D721Med (cell line): ENCODE results near the gene ZNF132.
"Not testable (repeated sequence)": the region's sequence is repeated elsewhere in the genome, so short reads cannot be mapped to it uniquely, and the experiment has no call there.

Experiments
- DNase-seq: peaks from one replicate; pipeline ENCODE4 v3.0.0; 2011; ENCODE audit warnings: low spot score; ENCODE audit not compliant: insufficient read length
- FAIRE-seq: peaks from 2 replicates; lab custom pipeline; 2011; peaks lifted over from hg19 to GRCh38; lab: Jason Lieb, UNC
- CTCF ChIP-seq: IDR thresholded peaks from 2 replicates; pipeline ENCODE4 v1.5.1; 2012; ENCODE audit warnings: mild to moderate bottlenecking, control low read depth; ENCODE audit not compliant: insufficient read depth; ENCODE audit errors: missing control alignments

Gene ZNF132

DNA sequence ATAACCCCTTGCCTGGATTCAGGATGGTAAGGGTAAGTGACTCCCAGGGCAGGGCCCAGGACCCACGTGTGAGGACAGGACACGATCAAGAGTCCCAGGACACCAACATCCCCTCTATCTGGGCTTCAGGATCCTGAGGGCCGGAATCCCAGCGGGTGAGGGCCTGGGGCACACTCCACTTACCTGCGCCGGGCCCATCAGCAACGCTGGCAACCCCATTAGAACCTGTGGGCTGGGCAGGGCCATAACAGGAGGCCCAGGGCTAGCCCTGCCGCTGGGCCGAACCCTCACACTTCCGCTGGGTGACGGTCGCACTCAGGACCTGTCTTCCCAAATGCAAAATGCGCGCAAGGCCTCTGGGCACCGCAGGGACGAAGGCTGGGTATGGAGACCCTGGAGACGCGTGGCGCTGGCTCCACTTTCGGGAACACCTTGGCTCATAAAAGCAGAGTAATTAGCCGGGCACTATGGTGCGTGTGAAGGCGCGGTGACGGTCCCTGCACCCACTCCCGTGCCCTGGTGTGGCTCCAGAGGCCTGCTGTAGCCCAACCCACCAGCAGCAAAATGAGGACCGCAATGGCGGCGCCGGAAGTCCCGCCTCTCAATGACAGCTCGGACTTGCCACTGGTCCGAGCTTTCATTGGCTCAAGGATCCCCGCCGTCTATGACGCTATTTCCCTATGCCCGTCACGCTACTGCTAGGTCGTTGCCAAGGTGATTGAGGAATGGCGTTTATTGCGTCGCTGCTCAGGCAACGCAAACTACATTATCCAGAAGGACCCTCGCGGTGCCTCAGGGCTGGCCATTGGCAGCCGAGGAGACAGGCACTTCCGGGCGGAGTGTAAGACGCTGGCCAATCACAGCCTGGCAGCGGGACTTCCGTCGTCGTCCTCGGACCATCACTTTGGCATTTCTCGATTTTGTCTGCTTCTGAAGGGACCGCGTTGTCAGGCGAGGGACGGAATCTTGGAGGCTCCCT is at the start of gene ZNF132:
ZNF132 (minus strand) TSS at position 578 of the 979 bp plus-strand sequence; CDS start at position 246, 332 bp downstream.
- TF ChIP-seq CTCF, result no peak
- FAIRE-seq, result no peak
- peak; percentile 79 for DNase-seq

GRCh38 chr19:58484349-58484748 is 44.4 kb upstream of the ZNF132 start:
- not testable (repeated sequence) for DNase-seq, FAIRE-seq

DNA sequence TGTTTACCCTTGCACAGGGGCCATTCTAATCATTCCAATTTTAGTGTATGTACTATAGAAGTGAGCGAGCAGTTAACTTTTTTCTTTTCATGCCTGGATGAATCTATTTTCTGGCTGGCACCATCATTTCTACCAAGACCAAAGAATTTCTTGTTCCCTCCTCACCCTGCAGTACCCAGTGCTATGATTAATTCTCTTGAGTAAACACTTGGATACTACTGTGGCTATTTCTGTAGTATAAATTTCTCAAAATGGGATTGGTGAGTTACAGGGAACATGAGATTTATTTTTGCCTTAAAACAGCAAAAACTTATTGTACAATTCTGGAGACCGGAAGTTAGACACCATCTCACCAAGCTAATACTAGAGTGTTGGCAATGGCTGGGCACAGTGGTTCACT is 43.8 kb upstream of the ZNF132 start:
- DNase-seq (no peak), FAIRE-seq (no peak)
- TF ChIP-seq CTCF, result no peak

- DNase-seq, result no peak
- no peak for TF ChIP-seq CTCF
- FAIRE-seq, result no peak
Measured at GRCh38 chr19:58482372-58482771, 42.4 kb upstream of the ZNF132 start.

DNA sequence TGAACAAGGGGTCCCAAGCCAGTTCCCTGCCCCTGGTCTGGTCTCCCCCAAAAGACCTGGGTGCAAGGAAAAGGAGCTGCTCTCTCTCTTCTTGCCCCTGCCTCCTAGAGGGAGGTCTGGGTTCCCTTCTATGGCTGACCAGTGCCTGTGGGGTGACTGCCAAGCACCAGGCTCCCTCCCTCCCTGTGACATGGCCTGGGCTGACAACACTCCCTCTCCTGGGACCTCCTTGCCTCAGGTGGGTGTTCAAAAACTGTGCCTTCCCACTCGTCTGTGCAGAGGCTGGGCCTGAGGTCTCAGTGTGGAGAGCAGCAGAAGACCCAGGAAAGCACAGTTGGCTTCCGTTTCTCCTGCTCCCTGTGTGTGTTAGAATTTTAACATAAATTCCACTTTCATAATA is 40.9 kb upstream of the ZNF132 start:
- FAIRE-seq (no peak), DNase-seq (no peak)
- TF ChIP-seq CTCF, result no peak

DNA sequence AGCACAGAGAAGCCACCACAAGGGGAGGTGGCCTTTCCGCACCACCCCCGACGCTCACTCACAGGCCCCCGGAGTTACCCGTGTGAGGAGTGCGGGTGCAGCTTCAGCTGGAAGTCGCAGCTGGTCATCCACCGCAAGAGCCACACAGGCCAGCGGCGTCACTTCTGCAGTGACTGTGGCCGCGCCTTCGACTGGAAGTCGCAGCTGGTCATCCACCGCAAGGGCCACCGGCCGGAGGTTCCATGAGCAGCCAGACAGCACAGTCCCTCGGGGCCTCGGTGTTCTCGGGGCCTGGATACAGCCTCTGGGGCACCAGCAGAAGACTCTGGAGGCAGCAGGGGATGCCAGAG is 40.5 kb upstream of the ZNF132 start:
- TF ChIP-seq CTCF, result no peak
- DNase-seq (no peak), FAIRE-seq (no peak)

- no peak for TF ChIP-seq CTCF
- DNase-seq (no peak), FAIRE-seq (no peak)
Measured at GRCh38 chr19:58479736-58480480, 40.0 kb upstream of the ZNF132 start.
